ENCODE measurements around the gene ZBTB45. TPM values are rescaled to one million over a fixed set of nuclear protein-coding genes. Genes with fewer than 3 reads are reported as not detected.

ZBTB45 gene
- total RNA-seq, 2 donors from 2014 or later = 11.8 to 12.1 TPM

Small RNAs within 50 kb of the gene (microRNA-seq; reads per million reads assigned to microRNA genes)
- 0 to 0.26 reads per million in 2 donors for gene MIR6807 (ENCODE audit: borderline microRNAs expressed in 2 of 2)

Other genes starting within 250 kb of the ZBTB45 start
- 1 to 10 TPM; 5.1 to 5.5 TPM for gene ZNF8, start 240.9 kb downstream of the ZBTB45 start, total RNA-seq
- gene ERVK3-1, start 214.4 kb downstream of the ZBTB45 start, total RNA-seq = 10 to 100 TPM; 17.7 to 25.0 TPM
- gene ZSCAN22, start 192.8 kb downstream of the ZBTB45 start, total RNA-seq = 1 to 10 TPM; 2.5 to 2.6 TPM
- gene A1BG, start 166.3 kb downstream of the ZBTB45 start, total RNA-seq = 10 to 100 TPM; 11.7 to 17.5 TPM
- gene ZNF497, start 157.1 kb downstream of the ZBTB45 start, total RNA-seq = under 1 TPM; 0.14 to 0.69 TPM
- 1 to 10 TPM in 1 of 2 donors, under 1 TPM in 1; 0.86 to 1.0 TPM for gene ZNF837, start 138.8 kb downstream of the ZBTB45 start, total RNA-seq
- gene RPS5, start 132.5 kb downstream of the ZBTB45 start, total RNA-seq = 100 to 1,000 TPM; 714 to 768 TPM
- not detected for gene RNF225, start 124.2 kb downstream of the ZBTB45 start, total RNA-seq
- 10 to 100 TPM in 1 of 2 donors, 1 to 10 TPM in 1; 7.3 to 11.7 TPM for gene ZNF584, start 111.2 kb downstream of the ZBTB45 start, total RNA-seq
- 1 to 10 TPM; 2.9 to 3.8 TPM for gene ZNF132, start 79.7 kb downstream of the ZBTB45 start, total RNA-seq
- 1 to 10 TPM; 5.1 to 5.4 TPM for gene ZNF324B, start 68.2 kb downstream of the ZBTB45 start, total RNA-seq
- gene ZNF324, start 52.7 kb downstream of the ZBTB45 start, total RNA-seq = 1 to 10 TPM; 7.0 to 7.8 TPM
- 1 to 10 TPM; 4.8 to 6.0 TPM for gene ZNF446, start 43.5 kb downstream of the ZBTB45 start, total RNA-seq
- 1 to 10 TPM; 7.6 to 7.9 TPM for gene SLC27A5, start 7.8 kb downstream of the ZBTB45 start, total RNA-seq
- 100 to 1,000 TPM; 159 to 168 TPM for gene TRIM28, start 24.3 kb upstream of the ZBTB45 start, total RNA-seq
- gene CHMP2A, start 35.3 kb upstream of the ZBTB45 start, total RNA-seq = 100 to 1,000 TPM in 1 of 2 donors, 10 to 100 TPM in 1; 96.9 to 103 TPM
- 10 to 100 TPM; 53.3 to 60.0 TPM for gene UBE2M, start 38.8 kb upstream of the ZBTB45 start, total RNA-seq
- gene MZF1, start 53.5 kb upstream of the ZBTB45 start, total RNA-seq = 10 to 100 TPM; 10.0 to 14.0 TPM